IPS-15b (cell line): ENCODE data around the gene NCOA7.
"Not testable (repeated sequence)": the region's sequence is repeated elsewhere in the genome, so short reads cannot be mapped to it uniquely, and the experiment has no call there.

Source experiments
- H3K27me3 ChIP-seq: one replicate; pipeline ENCODE4 v1.6.1; 2013; ENCODE audit warnings: low read length; ENCODE audit not compliant: control insufficient read depth, insufficient read depth
- H3K36me3 ChIP-seq: one replicate; pipeline ENCODE4 v1.6.1; 2013; ENCODE audit warnings: low read length; ENCODE audit not compliant: control insufficient read depth, insufficient read depth
- H3K4me1 ChIP-seq: one replicate; pipeline ENCODE4 v1.6.1; 2013; ENCODE audit warnings: mild to moderate bottlenecking, low read length; ENCODE audit not compliant: control insufficient read depth, insufficient read depth
- H3K4me3 ChIP-seq: one replicate; pipeline ENCODE4 v1.5.1; 2013; ENCODE audit warnings: low read depth, low read length
- H3K9ac ChIP-seq: one replicate; pipeline ENCODE4 v1.6.1; 2013; ENCODE audit warnings: low read depth, mild to moderate bottlenecking, low read length
- H3K9me3 ChIP-seq: one replicate; pipeline ENCODE4 v1.6.1; 2013; ENCODE audit warnings: mild to moderate bottlenecking, low read length; ENCODE audit not compliant: control insufficient read depth, insufficient read depth

The NCOA7 gene

GRCh38 chr6:125764121-125764671, 26.6 kb upstream of the NCOA7 start:
- Histone ChIP-seq H3K9me3 (no peaks in the 10 kb centered on the region), H3K4me3 (no peak overlapping the region), H3K4me1 (peaks cover 4% of the 10 kb centered on the region), H3K9ac (no peak overlapping the region), H3K36me3 (peaks cover 8% of the 10 kb centered on the region), H3K27me3 (no peaks in the 10 kb centered on the region)

GRCh38 chr6:125765944-125766343, 24.8 kb upstream of the NCOA7 start:
- Histone ChIP-seq H3K9ac (no peak overlapping the region), H3K4me1 (peaks cover 4% of the 10 kb centered on the region), H3K9me3 (no peaks in the 10 kb centered on the region), H3K4me3 (no peak overlapping the region), H3K27me3 (no peaks in the 10 kb centered on the region), H3K36me3 (no peaks in the 10 kb centered on the region)

GRCh38 chr6:125766641-125767040, 24.1 kb upstream of the NCOA7 start:
- no peak overlapping the region for H3K9ac ChIP-seq
- no peaks in the 10 kb centered on the region for H3K27me3 ChIP-seq
- H3K9me3 ChIP-seq, result no peaks in the 10 kb centered on the region
- no peaks in the 10 kb centered on the region for H3K4me1 ChIP-seq
- no peaks in the 10 kb centered on the region for H3K36me3 ChIP-seq
- no peak overlapping the region for H3K4me3 ChIP-seq

- no peak overlapping the region for H3K4me3 ChIP-seq
- no peaks in the 10 kb centered on the region for H3K4me1 ChIP-seq
- no peaks in the 10 kb centered on the region for H3K9me3 ChIP-seq
- H3K36me3 ChIP-seq, result no peaks in the 10 kb centered on the region
- no peaks in the 10 kb centered on the region for H3K27me3 ChIP-seq
- H3K9ac ChIP-seq, result no peak overlapping the region
Observed at GRCh38 chr6:125769147-125769783, 21.5 kb upstream of the NCOA7 start.

GRCh38 chr6:125773387-125774341, 17.1 kb upstream of the NCOA7 start:
- Histone ChIP-seq H3K27me3 (no peaks in the 10 kb centered on the region), H3K4me1 (peaks cover 5% of the 10 kb centered on the region), H3K9me3 (no peaks in the 10 kb centered on the region), H3K36me3 (no peaks in the 10 kb centered on the region), H3K9ac (no peak overlapping the region), H3K4me3 (no peak overlapping the region)

- H3K27me3 ChIP-seq, H3K4me3 ChIP-seq, H3K36me3 ChIP-seq, H3K9ac ChIP-seq, H3K4me1 ChIP-seq, H3K9me3 ChIP-seq: not testable (repeated sequence)
Observed at GRCh38 chr6:125776107-125776826, 14.5 kb upstream of the NCOA7 start.

GRCh38 chr6:125779924-125780539, 10.7 kb upstream of the NCOA7 start:
- Histone ChIP-seq H3K4me1 (peaks cover 5% of the 10 kb centered on the region), H3K27me3 (no peaks in the 10 kb centered on the region), H3K36me3 (no peaks in the 10 kb centered on the region), H3K9me3 (no peaks in the 10 kb centered on the region), H3K9ac (peak overlapping the region; percentile 80), H3K4me3 (peak overlapping the region; percentile 97)

GRCh38 chr6:125780540-125781313, 10.0 kb upstream of the NCOA7 start:
- Histone ChIP-seq H3K27me3 (no peaks in the 10 kb centered on the region), H3K36me3 (no peaks in the 10 kb centered on the region), H3K4me1 (no peaks in the 10 kb centered on the region), H3K9me3 (no peaks in the 10 kb centered on the region), H3K9ac (peak overlapping the region; percentile 80), H3K4me3 (peak overlapping the region; percentile 97)

- H3K4me1 ChIP-seq, result no peaks in the 10 kb centered on the region
- peak overlapping the region; percentile 97 for H3K4me3 ChIP-seq
- H3K27me3 ChIP-seq, result no peaks in the 10 kb centered on the region
- peak overlapping the region; percentile 80 for H3K9ac ChIP-seq
- H3K9me3 ChIP-seq, result no peaks in the 10 kb centered on the region
- no peaks in the 10 kb centered on the region for H3K36me3 ChIP-seq
Observed at GRCh38 chr6:125781314-125781868, 9.4 kb upstream of the NCOA7 start.

GRCh38 chr6:125784365-125784764, 6.4 kb upstream of the NCOA7 start:
- H3K9ac ChIP-seq, result no peak overlapping the region
- peaks cover 2% of the 10 kb centered on the region for H3K4me1 ChIP-seq
- no peaks in the 10 kb centered on the region for H3K9me3 ChIP-seq
- no peaks in the 10 kb centered on the region for H3K36me3 ChIP-seq
- H3K27me3 ChIP-seq, result no peaks in the 10 kb centered on the region
- no peak overlapping the region for H3K4me3 ChIP-seq
